ENCODE measurements around the gene RNF183.

DNA sequence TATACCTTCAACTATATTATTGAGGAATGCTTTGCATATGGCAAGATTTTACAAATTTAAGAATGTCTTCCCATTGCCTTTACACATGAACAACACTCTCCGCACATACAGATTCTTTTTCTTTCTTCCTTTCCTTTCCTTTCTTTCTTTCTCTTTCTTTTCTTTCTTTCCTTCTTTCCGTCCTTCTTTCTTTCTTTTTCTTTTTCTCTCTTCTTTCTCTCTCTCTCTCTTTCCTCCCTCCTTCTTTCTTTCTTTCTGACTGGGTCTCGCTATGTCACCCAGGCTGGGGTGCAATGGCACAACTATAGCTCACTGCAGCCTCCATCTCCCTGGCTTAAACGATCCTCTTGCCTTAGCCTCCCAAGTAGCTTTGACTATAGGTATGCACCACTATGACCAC is 23.1 kb upstream of the RNF183 start:
- TF ChIP-seq POLR2A (IDR thresholded peaks at IDR 0.05; ENCODE audit: low read length) (no peak), GATA1 (IDR thresholded peaks at IDR 0.05; ENCODE audit: low read depth, low read length) (no peak)

Data from erythroblast (primary cell).